Measurements from ENCODE around the gene BIVM. TPM values are rescaled to one million over a fixed set of nuclear protein-coding genes. Genes with fewer than 3 reads are reported as not detected.

The BIVM gene
- polyA plus RNA-seq, 1 of the 3 experiments (the other 2 are of a cell fraction): 8.8 TPM

DNA sequence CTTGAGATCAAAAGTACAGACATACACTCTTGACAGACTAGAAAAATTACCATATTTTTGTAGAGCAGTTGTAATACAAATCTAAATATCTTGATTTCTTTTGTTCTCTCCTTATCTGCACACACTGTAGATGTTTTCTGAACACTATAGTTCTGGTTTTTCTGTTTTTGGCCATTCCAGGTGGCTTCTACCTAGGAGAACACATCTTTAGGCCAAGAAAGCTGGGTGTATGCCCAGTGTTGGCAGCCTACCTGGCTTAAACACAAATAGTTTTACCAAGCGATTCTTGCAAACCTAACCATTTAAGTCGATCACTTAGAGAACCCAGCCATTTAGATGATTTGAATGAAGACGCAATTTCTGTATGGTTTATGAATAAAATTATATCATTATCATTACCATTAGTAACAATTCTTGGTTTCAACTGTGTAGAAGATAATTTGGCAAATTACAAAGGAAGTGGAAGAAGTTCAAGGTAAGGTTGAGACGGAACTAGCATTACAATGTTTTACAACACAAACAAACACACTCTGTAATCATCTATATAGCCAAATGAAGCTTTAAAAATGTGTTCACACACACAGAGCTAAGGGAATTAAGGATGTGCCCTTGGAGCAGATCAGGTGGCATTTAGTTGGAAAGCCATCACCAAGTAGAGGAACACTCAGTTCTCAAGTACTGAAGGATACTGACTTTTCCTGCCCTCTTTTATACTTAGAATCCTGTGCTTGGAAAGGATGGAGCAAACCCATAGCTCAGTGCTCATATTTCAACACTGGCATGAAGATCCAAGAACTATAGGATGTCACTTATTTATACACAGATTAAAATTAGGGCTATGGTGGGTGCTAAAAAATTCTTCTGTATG is 83.1 kb downstream of the BIVM start:
- 96% methylated on average over 4 of the region's 4 CpGs for WGBS (ENCODE audit: low lambda C conversion rate)
- TF ChIP-seq, protein P1, sequence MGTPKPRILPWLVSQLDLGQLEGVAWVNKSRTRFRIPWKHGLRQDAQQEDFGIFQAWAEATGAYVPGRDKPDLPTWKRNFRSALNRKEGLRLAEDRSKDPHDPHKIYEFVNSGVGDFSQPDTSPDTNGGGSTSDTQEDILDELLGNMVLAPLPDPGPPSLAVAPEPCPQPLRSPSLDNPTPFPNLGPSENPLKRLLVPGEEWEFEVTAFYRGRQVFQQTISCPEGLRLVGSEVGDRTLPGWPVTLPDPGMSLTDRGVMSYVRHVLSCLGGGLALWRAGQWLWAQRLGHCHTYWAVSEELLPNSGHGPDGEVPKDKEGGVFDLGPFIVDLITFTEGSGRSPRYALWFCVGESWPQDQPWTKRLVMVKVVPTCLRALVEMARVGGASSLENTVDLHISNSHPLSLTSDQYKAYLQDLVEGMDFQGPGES (IDR thresholded peaks at IDR 0.05; ENCODE audit: low read depth, low read length): no peak
- TF ChIP-seq, protein P2, sequence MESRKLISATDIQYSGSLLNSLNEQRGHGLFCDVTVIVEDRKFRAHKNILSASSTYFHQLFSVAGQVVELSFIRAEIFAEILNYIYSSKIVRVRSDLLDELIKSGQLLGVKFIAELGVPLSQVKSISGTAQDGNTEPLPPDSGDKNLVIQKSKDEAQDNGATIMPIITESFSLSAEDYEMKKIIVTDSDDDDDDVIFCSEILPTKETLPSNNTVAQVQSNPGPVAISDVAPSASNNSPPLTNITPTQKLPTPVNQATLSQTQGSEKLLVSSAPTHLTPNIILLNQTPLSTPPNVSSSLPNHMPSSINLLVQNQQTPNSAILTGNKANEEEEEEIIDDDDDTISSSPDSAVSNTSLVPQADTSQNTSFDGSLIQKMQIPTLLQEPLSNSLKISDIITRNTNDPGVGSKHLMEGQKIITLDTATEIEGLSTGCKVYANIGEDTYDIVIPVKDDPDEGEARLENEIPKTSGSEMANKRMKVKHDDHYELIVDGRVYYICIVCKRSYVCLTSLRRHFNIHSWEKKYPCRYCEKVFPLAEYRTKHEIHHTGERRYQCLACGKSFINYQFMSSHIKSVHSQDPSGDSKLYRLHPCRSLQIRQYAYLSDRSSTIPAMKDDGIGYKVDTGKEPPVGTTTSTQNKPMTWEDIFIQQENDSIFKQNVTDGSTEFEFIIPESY (IDR thresholded peaks at IDR 0.05; ENCODE audit: borderline replicate concordance, low read depth): no peak
- TF ChIP-seq TAF1 (IDR thresholded peaks at IDR 0.05; ENCODE audit: borderline replicate concordance, low read depth, low read length) (no peak), TEAD4 (IDR thresholded peaks at IDR 0.05; ENCODE audit: borderline replicate concordance, insufficient read depth) (no peak), FOXM1 (IDR thresholded peaks at IDR 0.05; ENCODE audit: low read depth) (no peak), GATA2 (CRISPR knock-in tag; IDR thresholded peaks at IDR 0.05) (no peak), SIN3A (IDR thresholded peaks at IDR 0.05; ENCODE audit: borderline replicate concordance, low read depth, low read length) (no peak), EZH2phosphoT487 (IDR thresholded peaks at IDR 0.05; ENCODE audit: borderline replicate concordance, low read depth) (no peak), SMC3 (IDR thresholded peaks at IDR 0.05; ENCODE audit: low read depth, low read length) (no peak), MEF2A (IDR thresholded peaks at IDR 0.05; ENCODE audit: borderline replicate concordance, low read depth) (no peak)
- TF ChIP-seq, protein P3, sequence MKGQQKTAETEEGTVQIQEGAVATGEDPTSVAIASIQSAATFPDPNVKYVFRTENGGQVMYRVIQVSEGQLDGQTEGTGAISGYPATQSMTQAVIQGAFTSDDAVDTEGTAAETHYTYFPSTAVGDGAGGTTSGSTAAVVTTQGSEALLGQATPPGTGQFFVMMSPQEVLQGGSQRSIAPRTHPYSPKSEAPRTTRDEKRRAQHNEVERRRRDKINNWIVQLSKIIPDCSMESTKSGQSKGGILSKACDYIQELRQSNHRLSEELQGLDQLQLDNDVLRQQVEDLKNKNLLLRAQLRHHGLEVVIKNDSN (IDR thresholded peaks at IDR 0.05; ENCODE audit: borderline replicate concordance, low read depth): no peak
- TF ChIP-seq, protein P4, sequence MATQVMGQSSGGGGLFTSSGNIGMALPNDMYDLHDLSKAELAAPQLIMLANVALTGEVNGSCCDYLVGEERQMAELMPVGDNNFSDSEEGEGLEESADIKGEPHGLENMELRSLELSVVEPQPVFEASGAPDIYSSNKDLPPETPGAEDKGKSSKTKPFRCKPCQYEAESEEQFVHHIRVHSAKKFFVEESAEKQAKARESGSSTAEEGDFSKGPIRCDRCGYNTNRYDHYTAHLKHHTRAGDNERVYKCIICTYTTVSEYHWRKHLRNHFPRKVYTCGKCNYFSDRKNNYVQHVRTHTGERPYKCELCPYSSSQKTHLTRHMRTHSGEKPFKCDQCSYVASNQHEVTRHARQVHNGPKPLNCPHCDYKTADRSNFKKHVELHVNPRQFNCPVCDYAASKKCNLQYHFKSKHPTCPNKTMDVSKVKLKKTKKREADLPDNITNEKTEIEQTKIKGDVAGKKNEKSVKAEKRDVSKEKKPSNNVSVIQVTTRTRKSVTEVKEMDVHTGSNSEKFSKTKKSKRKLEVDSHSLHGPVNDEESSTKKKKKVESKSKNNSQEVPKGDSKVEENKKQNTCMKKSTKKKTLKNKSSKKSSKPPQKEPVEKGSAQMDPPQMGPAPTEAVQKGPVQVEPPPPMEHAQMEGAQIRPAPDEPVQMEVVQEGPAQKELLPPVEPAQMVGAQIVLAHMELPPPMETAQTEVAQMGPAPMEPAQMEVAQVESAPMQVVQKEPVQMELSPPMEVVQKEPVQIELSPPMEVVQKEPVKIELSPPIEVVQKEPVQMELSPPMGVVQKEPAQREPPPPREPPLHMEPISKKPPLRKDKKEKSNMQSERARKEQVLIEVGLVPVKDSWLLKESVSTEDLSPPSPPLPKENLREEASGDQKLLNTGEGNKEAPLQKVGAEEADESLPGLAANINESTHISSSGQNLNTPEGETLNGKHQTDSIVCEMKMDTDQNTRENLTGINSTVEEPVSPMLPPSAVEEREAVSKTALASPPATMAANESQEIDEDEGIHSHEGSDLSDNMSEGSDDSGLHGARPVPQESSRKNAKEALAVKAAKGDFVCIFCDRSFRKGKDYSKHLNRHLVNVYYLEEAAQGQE (IDR thresholded peaks at IDR 0.05; ENCODE audit: low read depth, low read length): no peak
- H3K4me2 ChIP-seq: no peak overlapping the region
- H3K9me2 ChIP-seq: no peaks in the 10 kb centered on the region
- peaks cover 2 to 15% of the 10 kb centered on the region in 2 experiments for H3K36me3 ChIP-seq (replicated peaks in 1 of 2; ENCODE audit: control insufficient read depth in 1 of 2, insufficient read depth in 2 of 2, low read length in 1 of 2)
- no peak overlapping the region for H3K27ac ChIP-seq (ENCODE audit: low read depth in 2 of 2, low read length in 1 of 2)
- no peaks in the 10 kb centered on the region for H3K4me1 ChIP-seq (ENCODE audit: control insufficient read depth in 1 of 2, insufficient read depth in 2 of 2, low read depth in 1 of 2, low read length in 1 of 2)
- H3K9ac ChIP-seq: no peak overlapping the region
- DNase-seq: no peak
- H3K4me3 ChIP-seq (ENCODE audit: low read depth in 2 of 2, low read length in 1 of 2): no peak overlapping the region
- no peaks in the 10 kb centered on the region for H3K9me3 ChIP-seq
- CTCF ChIA-PET: interaction anchor here (4.0 kb wide), 1 partner anchor 11 kb away, joined by 32 read pairs; no protein-coding TSS in a partner anchor
- H3K27me3 ChIP-seq (ENCODE audit: insufficient read depth): no peaks in the 10 kb centered on the region
- H2AFZ ChIP-seq (ENCODE audit: low read depth): no peak overlapping the region
- no peaks in the 10 kb centered on the region for H3F3A ChIP-seq (replicated peaks; ENCODE audit: insufficient read depth)
- H4K20me1 ChIP-seq (ENCODE audit: insufficient read depth): no peaks in the 10 kb centered on the region
- POLR2A ChIA-PET: no interaction called here
- no peaks in the 10 kb centered on the region for H3K79me2 ChIP-seq (ENCODE audit: insufficient read depth)

Other genes with a start within 250 kb of the BIVM start
- 8.3 and 9.9 TPM in 2 replicates for gene TPP2, start 202.1 kb upstream of the BIVM start, polyA plus RNA-seq (2012; rRNA removed)
- gene METTL21C, start 104.1 kb upstream of the BIVM start, polyA plus RNA-seq (2012; rRNA removed): not detected in 2 replicates
- gene TEX30, start 25.3 kb upstream of the BIVM start, polyA plus RNA-seq (2012; rRNA removed): 7.2 and 8.6 TPM in 2 replicates
- 10.2 and 12.4 TPM in 2 replicates for gene POGLUT2, start 143 bp upstream of the BIVM start, polyA plus RNA-seq (2012; rRNA removed)
- gene ERCC5, start 46.9 kb downstream of the BIVM start, polyA plus RNA-seq (2012; rRNA removed): 14.1 and 19.0 TPM in 2 replicates

Measured in SK-N-SH (cell line).